ENCODE data around the gene CDC27.
A peak's percentile ranks its signal among the peaks of the same experiment; 100 is the strongest.
"Not testable (repeated sequence)": the region's sequence is repeated elsewhere in the genome, so short reads cannot be mapped to it uniquely, and the experiment has no call there.

CDC27 gene

GRCh38 chr17:47193931-47194511 lies 4.9 kb upstream of the CDC27 start:
- TF ChIP-seq, protein P1, sequence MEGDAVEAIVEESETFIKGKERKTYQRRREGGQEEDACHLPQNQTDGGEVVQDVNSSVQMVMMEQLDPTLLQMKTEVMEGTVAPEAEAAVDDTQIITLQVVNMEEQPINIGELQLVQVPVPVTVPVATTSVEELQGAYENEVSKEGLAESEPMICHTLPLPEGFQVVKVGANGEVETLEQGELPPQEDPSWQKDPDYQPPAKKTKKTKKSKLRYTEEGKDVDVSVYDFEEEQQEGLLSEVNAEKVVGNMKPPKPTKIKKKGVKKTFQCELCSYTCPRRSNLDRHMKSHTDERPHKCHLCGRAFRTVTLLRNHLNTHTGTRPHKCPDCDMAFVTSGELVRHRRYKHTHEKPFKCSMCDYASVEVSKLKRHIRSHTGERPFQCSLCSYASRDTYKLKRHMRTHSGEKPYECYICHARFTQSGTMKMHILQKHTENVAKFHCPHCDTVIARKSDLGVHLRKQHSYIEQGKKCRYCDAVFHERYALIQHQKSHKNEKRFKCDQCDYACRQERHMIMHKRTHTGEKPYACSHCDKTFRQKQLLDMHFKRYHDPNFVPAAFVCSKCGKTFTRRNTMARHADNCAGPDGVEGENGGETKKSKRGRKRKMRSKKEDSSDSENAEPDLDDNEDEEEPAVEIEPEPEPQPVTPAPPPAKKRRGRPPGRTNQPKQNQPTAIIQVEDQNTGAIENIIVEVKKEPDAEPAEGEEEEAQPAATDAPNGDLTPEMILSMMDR (IDR thresholded peaks at IDR 0.05; ENCODE audit: insufficient read depth, low read depth, low read length, missing control alignments): no peak
- H3K4me3 ChIP-seq (ENCODE audit: low read length): no peak overlapping the region
- DNase-seq (ENCODE audit: low read depth): no peak

DNA sequence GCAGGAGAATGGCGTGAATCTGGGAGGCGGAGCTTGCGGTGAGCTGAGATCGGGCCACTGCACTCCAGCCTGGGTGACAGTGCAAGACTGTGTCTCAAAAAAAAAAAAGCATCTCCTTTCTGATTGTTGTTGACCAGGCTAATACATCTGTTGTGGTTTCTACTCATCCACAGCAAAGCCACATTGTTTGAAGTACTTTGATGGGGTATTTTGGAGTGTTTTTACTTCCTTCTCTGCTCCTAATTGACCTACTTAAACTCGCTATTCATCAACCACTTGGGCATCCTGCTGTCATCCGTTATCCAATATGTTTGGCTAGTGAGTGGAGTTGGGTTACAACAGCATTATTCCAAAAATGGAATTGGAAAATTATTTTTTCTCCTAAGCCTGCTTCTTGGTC lies 3.5 kb upstream of the CDC27 start:
- H3K4me3 ChIP-seq (ENCODE audit: low read length): no peak overlapping the region
- no peak for DNase-seq (ENCODE audit: low read depth)
- TF ChIP-seq, protein P1 (IDR thresholded peaks at IDR 0.05; ENCODE audit: insufficient read depth, low read depth, low read length, missing control alignments): no peak

- TF ChIP-seq, protein P1 (IDR thresholded peaks at IDR 0.05; ENCODE audit: insufficient read depth, low read depth, low read length, missing control alignments): no peak
- no peak overlapping the region for H3K4me3 ChIP-seq (ENCODE audit: low read length)
- no peak for DNase-seq (ENCODE audit: low read depth)
Observed at GRCh38 chr17:47190770-47191169, 1.7 kb upstream of the CDC27 start.

- DNase-seq (ENCODE audit: low read depth): no peak
- H3K4me3 ChIP-seq (ENCODE audit: low read length): no peak overlapping the region
- TF ChIP-seq, protein P1 (IDR thresholded peaks at IDR 0.05; ENCODE audit: insufficient read depth, low read depth, low read length, missing control alignments): no peak
Observed at GRCh38 chr17:47190243-47190642, 1.1 kb upstream of the CDC27 start.

DNA sequence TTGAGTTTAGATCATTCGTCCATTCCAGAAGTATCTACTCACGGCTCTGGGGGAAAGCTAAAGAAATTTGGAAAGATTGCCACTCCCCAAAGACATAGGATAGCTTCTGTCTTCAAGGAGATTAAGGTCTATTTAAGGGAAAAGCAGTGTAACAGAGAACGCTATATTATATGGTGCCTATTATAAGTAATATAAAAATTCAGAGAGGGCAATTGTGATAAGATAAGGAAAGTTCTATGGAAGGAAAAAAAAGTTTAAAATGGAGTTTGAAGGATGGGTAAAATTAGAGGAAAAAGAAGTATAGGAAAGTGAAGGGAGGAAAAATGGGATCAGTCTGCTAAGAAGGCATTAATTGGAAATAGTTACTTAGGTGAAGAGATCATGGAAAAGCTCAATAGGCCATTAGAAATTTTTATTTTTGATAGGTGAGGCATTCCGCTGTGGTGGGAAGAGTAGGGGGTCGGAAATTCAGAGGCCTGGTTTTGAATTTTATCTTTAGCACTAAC lies 690 bp upstream of the CDC27 start:
- H3K4me3 ChIP-seq (ENCODE audit: low read length): peak overlapping the region; percentile 85
- no peak for DNase-seq (ENCODE audit: low read depth)
- TF ChIP-seq, protein P1 (IDR thresholded peaks at IDR 0.05; ENCODE audit: insufficient read depth, low read depth, low read length, missing control alignments): no peak

- peak overlapping the region; percentile 85 for H3K4me3 ChIP-seq (ENCODE audit: low read length)
- TF ChIP-seq, protein P1 (IDR thresholded peaks at IDR 0.05; ENCODE audit: insufficient read depth, low read depth, low read length, missing control alignments): no peak
- peak; percentile 36 for DNase-seq (ENCODE audit: low read depth)
Observed at GRCh38 chr17:47188271-47188875, 722 bp downstream of the CDC27 start.

- no peak for DNase-seq (ENCODE audit: low read depth)
- H3K4me3 ChIP-seq (ENCODE audit: low read length): no peak overlapping the region
- TF ChIP-seq, protein P1 (IDR thresholded peaks at IDR 0.05; ENCODE audit: insufficient read depth, low read depth, low read length, missing control alignments): no peak
Observed at GRCh38 chr17:47184681-47185080, 4.4 kb downstream of the CDC27 start.

DNA sequence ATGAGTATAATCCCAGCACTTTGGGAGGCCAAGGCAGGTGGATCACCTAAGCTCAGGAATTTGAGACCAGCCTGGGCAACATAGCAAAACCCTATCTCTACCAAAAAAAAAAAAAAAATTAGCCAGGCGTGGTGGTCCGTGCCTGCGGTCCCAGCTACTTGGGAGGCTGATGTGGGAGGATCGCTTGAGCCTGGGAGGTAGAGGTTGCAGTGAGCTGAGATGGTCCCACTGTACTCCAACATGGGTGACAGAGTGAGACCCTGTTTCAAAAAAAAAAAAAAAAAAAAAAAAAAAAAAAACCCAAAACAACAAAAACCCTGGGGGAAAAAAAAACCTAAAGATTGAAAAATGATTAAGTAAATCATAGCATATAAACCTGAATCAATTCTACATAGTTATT lies 8.1 kb downstream of the CDC27 start:
- H3K4me3 ChIP-seq (ENCODE audit: low read length); DNase-seq (ENCODE audit: low read depth): not testable (repeated sequence)
